SIG-M5 (cell line): ENCODE results near the gene ADARB2.
"Not testable (repeated sequence)": the region's sequence is repeated elsewhere in the genome, so short reads cannot be mapped to it uniquely, and the experiment has no call there.

Experiments used
- DNase-seq: peaks from one replicate; lab custom pipeline; 2025; lab: John Stamatoyannopoulos, UW

The ADARB2 gene

GRCh38 chr10:1548146-1548545, 189.2 kb downstream of the ADARB2 start:
- DNase-seq, result no peak

DNA sequence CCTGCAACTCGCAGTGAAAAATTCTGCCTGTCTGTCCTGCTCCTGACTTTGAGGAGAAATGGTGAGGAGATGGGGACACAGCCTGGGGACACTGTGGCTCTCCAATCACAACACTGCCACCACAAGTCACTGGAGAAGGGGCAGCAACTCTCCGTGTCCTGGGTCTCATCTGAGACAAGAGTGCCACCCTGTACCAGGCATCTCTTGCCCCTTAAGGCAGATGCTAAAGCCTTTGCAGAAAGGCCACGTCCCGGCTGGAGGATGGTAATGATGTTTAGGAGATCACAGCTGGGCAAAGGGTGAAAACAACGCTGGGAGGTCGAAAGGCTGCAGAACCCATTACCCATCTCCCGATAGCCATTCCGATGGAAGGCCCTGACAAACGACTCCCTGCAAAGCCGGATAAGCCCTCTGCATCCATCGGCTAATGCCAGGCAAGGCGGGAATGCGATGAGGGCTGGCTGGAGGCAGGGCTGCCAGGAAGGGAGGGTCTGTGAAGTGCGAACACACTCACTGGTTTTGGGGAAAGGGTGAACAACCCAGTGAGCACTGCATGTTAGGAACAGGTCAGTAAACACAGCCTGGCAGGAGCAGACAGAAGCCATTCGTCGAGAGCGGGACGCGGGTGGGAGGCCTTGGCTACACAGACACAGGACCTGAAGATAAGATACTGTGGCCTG, 190.8 kb downstream of the ADARB2 start:
- DNase-seq, result no peak

- DNase-seq, result no peak
Measured at GRCh38 chr10:1545524-1545923, 191.8 kb downstream of the ADARB2 start.

GRCh38 chr10:1544929-1545328, 192.4 kb downstream of the ADARB2 start:
- no peak for DNase-seq

- DNase-seq, result no peak
Measured at GRCh38 chr10:1544209-1544673, 193.1 kb downstream of the ADARB2 start.

DNA sequence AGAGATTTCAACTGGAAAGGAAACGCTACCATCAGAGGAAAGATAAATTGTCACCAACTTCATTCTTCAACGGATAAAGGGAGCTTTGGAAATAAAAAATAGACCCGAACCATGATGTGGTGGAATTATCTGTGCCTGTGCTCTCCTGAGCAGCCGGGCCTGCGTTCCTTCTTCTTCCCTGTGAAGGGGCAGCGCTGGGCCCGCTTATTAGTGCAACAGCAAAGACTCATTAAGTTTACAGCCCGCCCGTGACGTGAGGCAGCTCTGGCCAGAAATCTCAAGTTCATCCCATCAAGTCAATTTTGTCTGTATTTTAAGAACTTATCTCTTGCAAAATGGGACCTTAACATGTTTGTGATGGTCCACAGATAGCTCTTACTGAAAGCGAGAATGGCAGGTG, 193.7 kb downstream of the ADARB2 start:
- no peak for DNase-seq

GRCh38 chr10:1542941-1543340, 194.4 kb downstream of the ADARB2 start:
- DNase-seq, result no peak

DNA sequence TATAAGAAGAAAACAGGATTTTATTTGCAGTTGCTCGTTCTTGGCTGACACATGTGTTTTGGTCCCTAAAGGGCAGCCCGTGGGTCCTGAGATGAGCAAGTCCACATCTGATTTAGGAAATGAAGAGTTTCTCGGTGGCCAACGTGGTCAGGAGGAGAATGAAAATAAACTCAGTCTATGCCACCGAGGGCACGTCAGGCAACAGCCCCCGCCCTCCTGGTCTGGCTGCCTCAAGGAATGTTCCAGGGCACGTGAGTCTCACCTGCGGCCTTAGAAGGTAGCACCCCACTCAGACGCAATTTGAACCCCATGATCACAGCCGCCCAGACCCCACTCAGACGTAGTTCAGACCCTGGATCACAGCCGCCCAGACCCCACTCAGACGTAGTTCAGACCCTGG, 197.2 kb downstream of the ADARB2 start:
- DNase-seq, result no peak

DNA sequence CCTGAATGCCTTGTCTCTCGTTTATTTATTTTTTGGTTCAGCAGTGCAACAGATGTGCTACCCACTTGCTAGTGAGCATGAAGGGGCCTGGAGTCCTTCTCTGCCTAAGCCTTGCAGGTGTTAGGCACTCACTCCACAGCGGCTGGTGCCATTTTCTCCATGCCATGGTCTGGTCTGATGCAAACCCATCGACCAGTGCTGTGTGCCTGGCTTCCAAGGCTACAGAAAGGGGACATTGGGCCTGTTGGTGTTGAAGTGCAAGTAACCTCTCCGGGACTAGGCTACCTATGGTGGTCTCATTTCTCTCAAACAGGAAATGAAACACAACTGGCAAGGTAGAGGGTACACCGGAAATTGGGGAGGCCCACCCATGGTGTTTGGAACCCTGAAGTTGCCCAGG, 198.1 kb downstream of the ADARB2 start:
- no peak for DNase-seq

DNA sequence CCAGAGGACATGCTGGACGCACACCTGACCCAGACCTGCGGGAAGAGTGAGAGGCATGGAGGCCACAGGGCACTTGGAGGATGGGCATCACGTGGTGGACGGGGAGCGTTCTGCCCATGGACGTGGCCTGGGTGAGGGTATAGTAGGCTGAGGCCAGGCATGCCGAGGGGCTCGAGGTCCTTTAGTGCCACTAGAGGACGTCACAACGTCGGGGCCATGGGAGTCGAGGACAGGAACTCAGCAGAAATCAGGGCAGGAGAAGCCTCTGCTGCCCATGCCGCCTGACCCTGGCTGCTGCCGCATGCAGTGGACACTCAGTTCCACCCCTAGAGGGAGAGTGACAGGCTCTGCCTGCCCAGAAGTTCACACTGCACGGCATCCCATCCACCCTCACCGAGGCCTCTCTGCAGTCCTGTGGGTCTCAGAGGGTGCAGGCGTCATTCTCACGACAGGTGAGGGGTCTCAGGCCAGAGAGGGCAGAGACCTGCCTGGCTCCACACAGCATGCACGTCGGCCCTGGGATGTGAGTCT, 198.7 kb downstream of the ADARB2 start:
- DNase-seq, result no peak

- DNase-seq, result no peak
Measured at GRCh38 chr10:1538121-1538520, 199.2 kb downstream of the ADARB2 start.

GRCh38 chr10:1537449-1537848, 199.9 kb downstream of the ADARB2 start:
- DNase-seq, result not testable (repeated sequence)

DNA sequence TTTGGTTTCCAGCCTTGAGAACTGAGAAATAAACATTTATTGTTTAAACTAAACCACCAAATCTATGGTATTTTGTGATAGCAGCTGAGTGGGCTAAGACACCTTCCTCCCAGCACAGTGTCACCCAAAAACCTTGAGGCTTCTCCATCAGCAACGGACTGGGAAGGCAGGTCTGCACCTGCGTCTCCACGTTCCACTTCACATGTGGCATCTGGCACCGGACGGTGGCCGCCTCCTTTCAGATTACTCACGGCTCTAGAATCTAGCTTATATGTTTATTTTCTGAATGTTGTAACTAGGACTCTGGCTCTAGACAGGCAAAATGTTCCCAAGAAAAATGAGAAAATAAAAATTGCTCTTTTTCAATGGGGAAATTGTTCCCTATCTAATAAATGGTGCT, 201.0 kb downstream of the ADARB2 start:
- DNase-seq, result no peak

DNA sequence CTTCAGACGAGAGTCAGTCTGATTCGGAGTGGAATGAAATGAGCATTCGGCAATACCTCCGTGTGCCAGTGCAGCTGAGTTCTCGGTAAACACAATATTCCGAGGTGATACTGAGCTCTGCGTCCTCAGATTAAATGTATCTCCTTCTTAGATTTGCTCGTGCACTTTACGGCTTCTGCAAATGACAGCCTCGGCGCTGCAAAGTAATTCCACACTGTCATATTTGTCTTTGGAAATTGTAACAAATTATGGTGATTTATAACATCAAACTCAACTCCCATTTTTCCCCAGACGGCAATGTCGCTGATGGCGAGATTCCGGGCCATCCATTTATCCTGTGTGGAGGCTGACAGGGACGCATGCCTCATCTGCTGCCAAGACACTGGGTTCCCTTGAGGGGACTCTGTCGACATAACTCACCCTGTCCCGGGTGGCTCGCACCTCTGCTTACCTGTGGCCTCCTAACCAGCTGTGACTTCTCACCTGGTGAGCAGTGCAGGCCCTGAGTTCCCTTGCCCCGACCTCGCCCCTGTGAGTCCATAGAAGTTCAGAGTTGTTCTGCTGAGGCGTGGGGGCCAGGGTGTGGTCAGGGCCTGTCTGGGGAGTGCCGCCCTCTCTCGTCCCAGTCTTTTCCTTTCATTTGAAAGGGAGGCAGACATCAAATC, 201.9 kb downstream of the ADARB2 start:
- no peak for DNase-seq

DNA sequence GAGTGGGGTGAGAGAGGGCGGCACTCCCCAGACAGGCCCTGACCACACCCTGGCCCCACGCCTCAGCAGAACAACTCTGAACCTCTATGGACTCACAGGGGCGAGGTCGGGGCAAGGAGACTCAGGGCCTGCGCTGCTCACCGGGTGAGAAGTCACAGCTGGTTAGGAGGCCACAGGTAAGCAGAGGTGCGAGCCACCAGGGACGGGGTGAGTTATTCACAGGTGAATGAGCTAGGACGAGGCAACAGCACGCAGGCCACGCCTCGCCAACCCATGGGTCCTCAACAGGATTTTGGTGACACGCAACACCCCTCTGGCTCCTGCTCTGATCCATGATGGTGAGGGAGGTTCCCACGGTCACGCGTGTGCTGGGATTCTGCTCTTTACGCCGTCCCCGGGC, 202.5 kb downstream of the ADARB2 start:
- no peak for DNase-seq

GRCh38 chr10:1532636-1533035, 204.7 kb downstream of the ADARB2 start:
- no peak for DNase-seq

GRCh38 chr10:1531883-1532597, 205.3 kb downstream of the ADARB2 start:
- DNase-seq, result no peak

- DNase-seq, result no peak
Measured at GRCh38 chr10:1530871-1531517, 206.3 kb downstream of the ADARB2 start.

DNA sequence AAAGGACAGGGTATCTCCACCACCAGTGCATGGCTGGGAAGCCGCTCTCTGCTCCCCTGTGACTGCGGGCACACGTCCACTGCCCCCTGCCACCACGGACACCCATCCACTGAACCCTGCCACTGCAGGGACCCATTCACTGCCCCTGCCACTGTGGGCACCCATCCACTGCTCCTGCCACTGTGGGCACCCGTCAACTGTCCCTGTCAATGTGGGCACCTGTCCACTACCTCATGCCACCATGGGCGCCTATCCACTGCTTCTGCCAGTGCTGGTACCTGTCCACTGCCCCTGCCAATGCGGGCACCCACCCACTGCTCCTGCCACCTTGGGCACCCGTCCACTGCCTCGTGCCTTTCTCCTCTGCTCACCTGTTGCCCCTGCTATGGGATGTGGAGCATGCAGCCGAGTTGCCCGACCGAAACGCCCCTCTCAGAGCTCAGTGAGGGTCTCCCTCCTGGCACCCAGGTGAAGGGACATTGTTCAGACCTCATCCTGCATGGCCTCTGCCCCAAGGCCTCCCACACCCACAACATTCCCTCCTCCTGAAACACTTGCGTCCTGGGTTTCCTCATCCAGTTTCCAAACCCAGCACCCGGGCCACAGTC, 207.4 kb downstream of the ADARB2 start:
- DNase-seq, result no peak

- no peak for DNase-seq
Measured at GRCh38 chr10:1527951-1528350, 209.4 kb downstream of the ADARB2 start.

- no peak for DNase-seq
Measured at GRCh38 chr10:1526436-1527055, 210.8 kb downstream of the ADARB2 start.
